Activated T-cell treated with anti-CD3 and anti-CD28 coated beads, Interleukin-2, amount 50 U/mL, for 24 hours (primary cell): ENCODE data around the gene RIPOR2.
"Not testable (repeated sequence)": the region's sequence is repeated elsewhere in the genome, so short reads cannot be mapped to it uniquely, and the experiment has no call there.

Experiments
- DNase-seq: peaks from one replicate; pipeline ENCODE4 v3.0.0-alpha.2; 2020
- H3K27ac Mint-ChIP-seq: 2 replicates; pipeline ENCODE4 v1.8.0; 2020; ENCODE audit warnings: mild to moderate bottlenecking, mixed read lengths
- H3K27me3 Mint-ChIP-seq: 2 replicates; pipeline ENCODE4 v1.8.0; 2020; ENCODE audit warnings: mixed read lengths
- H3K36me3 Mint-ChIP-seq: 2 replicates; pipeline ENCODE4 v1.8.0; 2020; ENCODE audit warnings: low read depth, mixed read lengths
- H3K4me1 Mint-ChIP-seq: 2 replicates; pipeline ENCODE4 v1.8.0; 2020; ENCODE audit warnings: low read depth, mixed read lengths
- H3K4me3 Mint-ChIP-seq: 2 replicates; pipeline ENCODE4 v1.8.0; 2020; ENCODE audit warnings: mild to moderate bottlenecking, moderate library complexity, mixed read lengths
- H3K9me3 Mint-ChIP-seq: 2 replicates; pipeline ENCODE4 v1.8.0; 2020; ENCODE audit warnings: mixed read lengths

The RIPOR2 gene

GRCh38 chr6:24766680-24767462, 168.9 kb downstream of the RIPOR2 start:
- Mint-ChIP-seq H3K27ac (no peak overlapping the region), H3K9me3 (no peaks in the 10 kb centered on the region), H3K27me3 (no peaks in the 10 kb centered on the region), H3K4me1 (peaks cover 3% of the 10 kb centered on the region), H3K4me3 (no peak overlapping the region), H3K36me3 (no peaks in the 10 kb centered on the region)
- DNase-seq, result no peak

- H3K4me3 Mint-ChIP-seq, H3K36me3 Mint-ChIP-seq, H3K9me3 Mint-ChIP-seq, DNase-seq, H3K27ac Mint-ChIP-seq, H3K27me3 Mint-ChIP-seq, H3K4me1 Mint-ChIP-seq: not testable (repeated sequence)
Measured at GRCh38 chr6:24765968-24766367, 169.8 kb downstream of the RIPOR2 start.

- not testable (repeated sequence) for DNase-seq, H3K27me3 Mint-ChIP-seq, H3K4me1 Mint-ChIP-seq, H3K36me3 Mint-ChIP-seq, H3K9me3 Mint-ChIP-seq, H3K4me3 Mint-ChIP-seq, H3K27ac Mint-ChIP-seq
Measured at GRCh38 chr6:24764833-24765828, 170.6 kb downstream of the RIPOR2 start.

GRCh38 chr6:24763578-24763977, 172.2 kb downstream of the RIPOR2 start:
- Mint-ChIP-seq H3K27ac (no peak overlapping the region), H3K27me3 (no peaks in the 10 kb centered on the region), H3K36me3 (no peaks in the 10 kb centered on the region), H3K4me1 (peaks cover 6% of the 10 kb centered on the region), H3K4me3 (no peak overlapping the region), H3K9me3 (no peaks in the 10 kb centered on the region)
- no peak for DNase-seq

- Mint-ChIP-seq H3K4me1 (peaks cover 6% of the 10 kb centered on the region), H3K36me3 (no peaks in the 10 kb centered on the region), H3K27ac (no peak overlapping the region), H3K4me3 (no peak overlapping the region), H3K27me3 (no peaks in the 10 kb centered on the region), H3K9me3 (no peaks in the 10 kb centered on the region)
- DNase-seq, result no peak
Measured at GRCh38 chr6:24761851-24762250, 173.9 kb downstream of the RIPOR2 start.

- H3K27ac Mint-ChIP-seq, result no peak overlapping the region
- peaks cover 4% of the 10 kb centered on the region for H3K4me1 Mint-ChIP-seq
- H3K4me3 Mint-ChIP-seq, result no peak overlapping the region
- H3K9me3 Mint-ChIP-seq, result no peaks in the 10 kb centered on the region
- no peaks in the 10 kb centered on the region for H3K27me3 Mint-ChIP-seq
- H3K36me3 Mint-ChIP-seq, result no peaks in the 10 kb centered on the region
- no peak for DNase-seq
Measured at GRCh38 chr6:24761193-24761835, 174.4 kb downstream of the RIPOR2 start.

- no peak for DNase-seq
- H3K27ac Mint-ChIP-seq, result no peak overlapping the region
- H3K4me3 Mint-ChIP-seq, result no peak overlapping the region
- H3K36me3 Mint-ChIP-seq, result no peaks in the 10 kb centered on the region
- H3K9me3 Mint-ChIP-seq, result no peaks in the 10 kb centered on the region
- no peaks in the 10 kb centered on the region for H3K27me3 Mint-ChIP-seq
- peaks cover 4% of the 10 kb centered on the region for H3K4me1 Mint-ChIP-seq
Measured at GRCh38 chr6:24760210-24760609, 175.6 kb downstream of the RIPOR2 start.

- H3K27me3 Mint-ChIP-seq, result no peaks in the 10 kb centered on the region
- peaks cover 4% of the 10 kb centered on the region for H3K4me1 Mint-ChIP-seq
- H3K36me3 Mint-ChIP-seq, result no peaks in the 10 kb centered on the region
- H3K9me3 Mint-ChIP-seq, result no peaks in the 10 kb centered on the region
- H3K27ac Mint-ChIP-seq, result no peak overlapping the region
- DNase-seq, result no peak
- H3K4me3 Mint-ChIP-seq, result no peak overlapping the region
Measured at GRCh38 chr6:24759718-24760117, 176.0 kb downstream of the RIPOR2 start.

GRCh38 chr6:24757611-24758010, 178.1 kb downstream of the RIPOR2 start:
- no peak for DNase-seq
- no peak overlapping the region for H3K27ac Mint-ChIP-seq
- peaks cover 4% of the 10 kb centered on the region for H3K4me1 Mint-ChIP-seq
- peaks cover 2% of the 10 kb centered on the region for H3K9me3 Mint-ChIP-seq
- H3K4me3 Mint-ChIP-seq, result no peak overlapping the region
- H3K27me3 Mint-ChIP-seq, result no peaks in the 10 kb centered on the region
- no peaks in the 10 kb centered on the region for H3K36me3 Mint-ChIP-seq

GRCh38 chr6:24755279-24755678, 180.5 kb downstream of the RIPOR2 start:
- H3K9me3 Mint-ChIP-seq, result peaks cover 2% of the 10 kb centered on the region
- no peaks in the 10 kb centered on the region for H3K4me1 Mint-ChIP-seq
- no peaks in the 10 kb centered on the region for H3K27me3 Mint-ChIP-seq
- no peaks in the 10 kb centered on the region for H3K36me3 Mint-ChIP-seq
- no peak overlapping the region for H3K27ac Mint-ChIP-seq
- no peak for DNase-seq
- no peak overlapping the region for H3K4me3 Mint-ChIP-seq

GRCh38 chr6:24754378-24754777, 181.4 kb downstream of the RIPOR2 start:
- not testable (repeated sequence) for H3K27ac Mint-ChIP-seq, H3K4me3 Mint-ChIP-seq, H3K4me1 Mint-ChIP-seq, DNase-seq, H3K9me3 Mint-ChIP-seq, H3K36me3 Mint-ChIP-seq, H3K27me3 Mint-ChIP-seq
